C4-2B (cell line): ENCODE measurements around the gene PIAS1.

ENCODE experiments used
- ZFX ChIP-seq: fragments of 450-650 bp; IDR thresholded peaks from 2 replicates; pipeline ENCODE4 v1.6.1; 2017
- TF ChIP-seq, protein P1 (sequence below): fragments of 450-650 bp; conservative IDR thresholded peaks from 2 replicates; pipeline ENCODE4 v1.5.1; 2017; ENCODE audit warnings: mild to moderate bottlenecking

DNA sequence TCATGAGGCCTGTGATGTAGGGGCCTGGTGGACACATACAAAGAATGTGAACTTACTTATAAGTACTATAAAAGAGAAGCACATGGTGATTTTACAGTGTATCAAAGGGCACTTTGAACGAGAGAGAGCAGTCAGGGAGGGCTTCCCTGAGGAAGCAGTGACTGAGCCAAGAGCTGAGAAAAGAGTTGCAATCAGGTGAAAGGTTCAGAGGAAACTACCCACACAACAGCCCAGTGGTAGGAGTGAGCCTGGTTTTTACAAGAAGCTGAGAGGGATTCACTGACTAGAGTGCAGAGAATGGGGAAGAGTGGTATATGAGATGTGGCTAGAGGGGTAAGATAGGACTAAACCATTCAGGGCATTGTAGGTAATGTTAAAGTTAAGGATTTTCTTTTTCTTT lies 93.9 kb downstream of the PIAS1 start:
- TF ChIP-seq, protein P1, sequence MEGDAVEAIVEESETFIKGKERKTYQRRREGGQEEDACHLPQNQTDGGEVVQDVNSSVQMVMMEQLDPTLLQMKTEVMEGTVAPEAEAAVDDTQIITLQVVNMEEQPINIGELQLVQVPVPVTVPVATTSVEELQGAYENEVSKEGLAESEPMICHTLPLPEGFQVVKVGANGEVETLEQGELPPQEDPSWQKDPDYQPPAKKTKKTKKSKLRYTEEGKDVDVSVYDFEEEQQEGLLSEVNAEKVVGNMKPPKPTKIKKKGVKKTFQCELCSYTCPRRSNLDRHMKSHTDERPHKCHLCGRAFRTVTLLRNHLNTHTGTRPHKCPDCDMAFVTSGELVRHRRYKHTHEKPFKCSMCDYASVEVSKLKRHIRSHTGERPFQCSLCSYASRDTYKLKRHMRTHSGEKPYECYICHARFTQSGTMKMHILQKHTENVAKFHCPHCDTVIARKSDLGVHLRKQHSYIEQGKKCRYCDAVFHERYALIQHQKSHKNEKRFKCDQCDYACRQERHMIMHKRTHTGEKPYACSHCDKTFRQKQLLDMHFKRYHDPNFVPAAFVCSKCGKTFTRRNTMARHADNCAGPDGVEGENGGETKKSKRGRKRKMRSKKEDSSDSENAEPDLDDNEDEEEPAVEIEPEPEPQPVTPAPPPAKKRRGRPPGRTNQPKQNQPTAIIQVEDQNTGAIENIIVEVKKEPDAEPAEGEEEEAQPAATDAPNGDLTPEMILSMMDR = no peak
- TF ChIP-seq ZFX = no peak
